Fibroblast of lung (primary cell): ENCODE data around the gene PLEKHA8. TPM values are rescaled to one million over a fixed set of nuclear protein-coding genes. Genes with fewer than 3 reads are reported as not detected.
A peak's percentile ranks its signal among the peaks of the same experiment; 100 is the strongest.

ENCODE experiments used
- DNase-seq, 2 donors: peaks; one replicate each; pipeline versions ENCODE4 v3.0.0 to v3.0.0-alpha.2; 2010; ENCODE audit warnings: low read depth in 2 of 2
- H2AFZ ChIP-seq: 2 replicates; pipeline ENCODE4 v1.5.1; 2012; ENCODE audit warnings: low read length, control low read depth, inconsistent platforms
- H3K27ac ChIP-seq: 2 replicates; pipeline ENCODE4 v1.5.1; 2011; ENCODE audit warnings: low read length, control low read depth; ENCODE audit not compliant: insufficient read depth
- H3K27me3 ChIP-seq: 2 replicates; pipeline ENCODE4 v1.5.1; 2011; ENCODE audit warnings: mild to moderate bottlenecking, low read length; ENCODE audit not compliant: control insufficient read depth, insufficient read depth
- H3K36me3 ChIP-seq: 2 replicates; pipeline ENCODE4 v1.5.1; 2011; ENCODE audit warnings: low read length; ENCODE audit not compliant: control insufficient read depth, insufficient read depth
- H3K4me1 ChIP-seq: 2 replicates; pipeline ENCODE4 v1.5.1; 2011; ENCODE audit warnings: low read length; ENCODE audit not compliant: control insufficient read depth, insufficient read depth; ENCODE audit errors: extremely low read depth
- H3K4me2 ChIP-seq: 2 replicates; pipeline ENCODE4 v1.5.1; 2011; ENCODE audit warnings: low read length, control low read depth; ENCODE audit not compliant: insufficient read depth; ENCODE audit errors: extremely low read depth
- H3K4me3 ChIP-seq, 4 experiments: fragments of 200-600 bp in 1 of 4; sonication (generic) in 1 of 4; replicated peaks in 1 of 4; 2 replicates each; pipeline ENCODE4 v1.5.1; 2011 to 2016; ENCODE audit warnings: low read length in 4 of 4, low read depth in 3 of 4, mild to moderate bottlenecking in 3 of 4, control low read depth in 2 of 4, inconsistent platforms in 1 of 4, mixed read lengths in 1 of 4; ENCODE audit not compliant: insufficient read depth in 1 of 4; ENCODE audit errors: control extremely low read depth in 1 of 4
- H3K79me2 ChIP-seq: 2 replicates; pipeline ENCODE4 v1.5.1; 2012; ENCODE audit warnings: mild to moderate bottlenecking, low read length, inconsistent platforms; ENCODE audit not compliant: control insufficient read depth, insufficient read depth
- H3K9ac ChIP-seq: 2 replicates; pipeline ENCODE4 v1.5.1; 2011; ENCODE audit warnings: mild to moderate bottlenecking, low read length, control low read depth; ENCODE audit not compliant: insufficient read depth
- H3K9me3 ChIP-seq: 2 replicates; pipeline ENCODE4 v1.5.1; 2012; ENCODE audit warnings: low read depth, low read length; ENCODE audit not compliant: control insufficient read depth, insufficient read depth
- H4K20me1 ChIP-seq: 2 replicates; pipeline ENCODE4 v1.5.1; 2011; ENCODE audit warnings: low read length; ENCODE audit not compliant: control insufficient read depth, insufficient read depth; ENCODE audit errors: extremely low read depth
- EZH2 ChIP-seq: IDR thresholded peaks from 2 replicates; pipeline ENCODE4 v1.5.1; 2012; ENCODE audit warnings: low read length, control low read depth, mild to moderate bottlenecking; ENCODE audit errors: missing control alignments
- polyA plus RNA-seq, 2 donors: library from polyadenylated mRNA; depleted of rRNA in 1 of 2; stranded (reverse) in 1 of 2; unstranded in 1 of 2; fragments of >200 nt; gene quantifications; 2 replicates each; pipeline ENCODE4 v1.2.1, GENCODE V29; 2011 to 2012; ENCODE audit warnings: missing spikeins in 1 of 2
- total RNA-seq: library from RNA; depleted of rRNA; stranded (reverse); fragments of >200 nt; gene quantifications from 2 replicates; pipeline ENCODE4 v1.2.1, GENCODE V29; 2014
- TF ChIP-seq, protein P1 (sequence below), 2 donors: IDR thresholded peaks in 1 of 2; conservative IDR thresholded peaks in 1 of 2; 1 replicate in 1 of 2; 2 replicates in 1 of 2; pipeline ENCODE4 v1.5.1; 2011 to 2012; ENCODE audit warnings: low read length in 2 of 2, control low read depth in 1 of 2, inconsistent platforms in 1 of 2, low read depth in 1 of 2, mild to moderate bottlenecking in 1 of 2

The PLEKHA8 gene
- total and polyA plus RNA-seq, 2 donors (not counting 1 experiment from before 2014, with no cell fraction given), result 9.5 to 15.5 TPM

- H3K27ac ChIP-seq, result no peak overlapping the region
- TF ChIP-seq, protein P1, sequence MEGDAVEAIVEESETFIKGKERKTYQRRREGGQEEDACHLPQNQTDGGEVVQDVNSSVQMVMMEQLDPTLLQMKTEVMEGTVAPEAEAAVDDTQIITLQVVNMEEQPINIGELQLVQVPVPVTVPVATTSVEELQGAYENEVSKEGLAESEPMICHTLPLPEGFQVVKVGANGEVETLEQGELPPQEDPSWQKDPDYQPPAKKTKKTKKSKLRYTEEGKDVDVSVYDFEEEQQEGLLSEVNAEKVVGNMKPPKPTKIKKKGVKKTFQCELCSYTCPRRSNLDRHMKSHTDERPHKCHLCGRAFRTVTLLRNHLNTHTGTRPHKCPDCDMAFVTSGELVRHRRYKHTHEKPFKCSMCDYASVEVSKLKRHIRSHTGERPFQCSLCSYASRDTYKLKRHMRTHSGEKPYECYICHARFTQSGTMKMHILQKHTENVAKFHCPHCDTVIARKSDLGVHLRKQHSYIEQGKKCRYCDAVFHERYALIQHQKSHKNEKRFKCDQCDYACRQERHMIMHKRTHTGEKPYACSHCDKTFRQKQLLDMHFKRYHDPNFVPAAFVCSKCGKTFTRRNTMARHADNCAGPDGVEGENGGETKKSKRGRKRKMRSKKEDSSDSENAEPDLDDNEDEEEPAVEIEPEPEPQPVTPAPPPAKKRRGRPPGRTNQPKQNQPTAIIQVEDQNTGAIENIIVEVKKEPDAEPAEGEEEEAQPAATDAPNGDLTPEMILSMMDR (conservative IDR thresholded peaks at IDR 0.05 in 1 of 2, IDR thresholded peaks at IDR 0.05 in 1 of 2; ENCODE audit: low read depth in 1 of 2, low read length in 2 of 2), result no peak
- no peak for TF ChIP-seq EZH2
- no peaks in the 10 kb centered on the region for H3K27me3 ChIP-seq
- H3K79me2 ChIP-seq, result no peaks in the 10 kb centered on the region
- no peaks in the 10 kb centered on the region for H3K36me3 ChIP-seq
- H3K4me3 ChIP-seq, result peak overlapping the region in 3 of 4 experiments; percentile 53 to 86 (median 81)
- no peak overlapping the region for H3K9ac ChIP-seq
- no peaks in the 10 kb centered on the region for H4K20me1 ChIP-seq
- H3K4me1 ChIP-seq, result no peaks in the 10 kb centered on the region
- no peak overlapping the region for H2AFZ ChIP-seq
- no peak for DNase-seq
- no peaks in the 10 kb centered on the region for H3K9me3 ChIP-seq
- H3K4me2 ChIP-seq, result peak overlapping the region; percentile 90
Observed at GRCh38 chr7:30136743-30137485, 108.7 kb downstream of the PLEKHA8 start.

GRCh38 chr7:30139836-30140384 lies 111.7 kb downstream of the PLEKHA8 start:
- no peaks in the 10 kb centered on the region for H3K79me2 ChIP-seq
- peaks cover 6% of the 10 kb centered on the region for H3K4me1 ChIP-seq
- H3K27me3 ChIP-seq, result no peaks in the 10 kb centered on the region
- H2AFZ ChIP-seq, result no peak overlapping the region
- DNase-seq, result no peak
- no peak for TF ChIP-seq EZH2
- TF ChIP-seq, protein P1 (conservative IDR thresholded peaks at IDR 0.05 in 1 of 2, IDR thresholded peaks at IDR 0.05 in 1 of 2; ENCODE audit: low read depth in 1 of 2, low read length in 2 of 2), result no peak
- H3K9ac ChIP-seq, result no peak overlapping the region
- H3K36me3 ChIP-seq, result no peaks in the 10 kb centered on the region
- no peak overlapping the region for H3K4me3 ChIP-seq
- no peaks in the 10 kb centered on the region for H4K20me1 ChIP-seq
- no peak overlapping the region for H3K27ac ChIP-seq
- H3K9me3 ChIP-seq, result no peaks in the 10 kb centered on the region
- no peak overlapping the region for H3K4me2 ChIP-seq

DNA sequence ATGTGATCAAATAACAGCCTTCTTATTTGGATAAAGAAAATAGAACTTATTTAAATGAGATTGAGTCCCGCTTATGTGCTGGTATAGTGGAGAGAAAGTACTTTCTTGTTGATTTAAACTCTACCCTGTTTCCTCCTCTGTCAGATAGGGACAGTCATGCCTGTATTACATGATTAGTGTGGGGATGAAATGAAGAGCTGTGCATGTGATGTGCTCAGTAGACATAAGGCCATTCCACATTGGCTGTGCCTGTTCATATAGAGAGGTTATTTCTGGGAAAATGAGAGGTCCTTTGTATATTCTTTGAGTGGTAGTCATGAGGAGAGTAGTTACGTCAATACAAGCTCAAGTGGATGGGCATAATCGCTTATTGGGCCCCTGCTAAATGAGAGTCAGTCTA lies 112.2 kb downstream of the PLEKHA8 start:
- Histone ChIP-seq H3K9me3 (no peaks in the 10 kb centered on the region), H3K27me3 (no peaks in the 10 kb centered on the region), H3K4me2 (no peak overlapping the region), H3K4me3 (no peak overlapping the region), H3K9ac (no peak overlapping the region), H4K20me1 (no peaks in the 10 kb centered on the region), H2AFZ (no peak overlapping the region), H3K4me1 (peaks cover 6% of the 10 kb centered on the region), H3K79me2 (no peaks in the 10 kb centered on the region), H3K27ac (no peak overlapping the region), H3K36me3 (no peaks in the 10 kb centered on the region)
- TF ChIP-seq EZH2, result no peak
- TF ChIP-seq, protein P1 (conservative IDR thresholded peaks at IDR 0.05 in 1 of 2, IDR thresholded peaks at IDR 0.05 in 1 of 2; ENCODE audit: low read depth in 1 of 2, low read length in 2 of 2), result no peak
- no peak for DNase-seq
